Measurements from ENCODE around the gene GPC1. TPM values are rescaled to one million over a fixed set of nuclear protein-coding genes. Genes with fewer than 3 reads are reported as not detected.
A peak's percentile ranks its signal among the peaks of the same experiment; 100 is the strongest.
"Not testable (repeated sequence)": the region's sequence is repeated elsewhere in the genome, so short reads cannot be mapped to it uniquely, and the experiment has no call there.

Gene GPC1, protein sequence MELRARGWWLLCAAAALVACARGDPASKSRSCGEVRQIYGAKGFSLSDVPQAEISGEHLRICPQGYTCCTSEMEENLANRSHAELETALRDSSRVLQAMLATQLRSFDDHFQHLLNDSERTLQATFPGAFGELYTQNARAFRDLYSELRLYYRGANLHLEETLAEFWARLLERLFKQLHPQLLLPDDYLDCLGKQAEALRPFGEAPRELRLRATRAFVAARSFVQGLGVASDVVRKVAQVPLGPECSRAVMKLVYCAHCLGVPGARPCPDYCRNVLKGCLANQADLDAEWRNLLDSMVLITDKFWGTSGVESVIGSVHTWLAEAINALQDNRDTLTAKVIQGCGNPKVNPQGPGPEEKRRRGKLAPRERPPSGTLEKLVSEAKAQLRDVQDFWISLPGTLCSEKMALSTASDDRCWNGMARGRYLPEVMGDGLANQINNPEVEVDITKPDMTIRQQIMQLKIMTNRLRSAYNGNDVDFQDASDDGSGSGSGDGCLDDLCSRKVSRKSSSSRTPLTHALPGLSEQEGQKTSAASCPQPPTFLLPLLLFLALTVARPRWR
- total RNA-seq, result 100 to 1,000 TPM in 1 of 5 donors, 10 to 100 TPM in 4; 11.7 to 117 (median 28.8) TPM
- polyA plus RNA-seq, result 10 to 100 TPM in 2 of 3 donors, 1 to 10 TPM in 1; 6.3 to 40.1 (median 14.0) TPM
- long read RNA-seq, donor 1, transcript GPC1-201 (9 exons, 3,713 nt), result major isoform, 7 of 7 reads
- long read RNA-seq, donor 1, partial matches to known transcripts, result 0 of 7 reads
- long read RNA-seq, donor 1, other reads (novel, unspliced or antisense), result 0 of 7 reads
- long read RNA-seq, donor 2, partial matches to known transcripts, result 0 of 3 reads
- long read RNA-seq, donor 2, other reads (novel, unspliced or antisense), result 0 of 3 reads
- long read RNA-seq, donor 3, transcript GPC1-201 (9 exons, 3,713 nt), result major isoform, 5 of 5 reads
- long read RNA-seq, donor 3, partial matches to known transcripts, result 0 of 5 reads
- long read RNA-seq, donor 3, other reads (novel, unspliced or antisense), result 0 of 5 reads
- long read RNA-seq, donor 4, result 0 reads
- long read RNA-seq, donor 5, transcript GPC1-201 (9 exons, 3,713 nt), result major isoform, 8 of 23 reads
- long read RNA-seq, donor 5, partial matches to known transcripts, result 15 of 23 reads
- long read RNA-seq, donor 5, other reads (novel, unspliced or antisense), result 0 of 23 reads
- long read RNA-seq, donor 6, result 0 reads
- long read RNA-seq, donor 7, transcript GPC1-201 (9 exons, 3,713 nt), result major isoform, 7 of 7 reads
- long read RNA-seq, donor 7, partial matches to known transcripts, result 0 of 7 reads
- long read RNA-seq, donor 7, other reads (novel, unspliced or antisense), result 0 of 7 reads
- long read RNA-seq, donor 8, transcript GPC1-201 (9 exons, 3,713 nt), result major isoform, 7 of 21 reads
- long read RNA-seq, donor 8, partial matches to known transcripts, result 14 of 21 reads
- long read RNA-seq, donor 8, other reads (novel, unspliced or antisense), result 0 of 21 reads
- long read RNA-seq, donor 9, partial matches to known transcripts, result 0 of 1 reads
- long read RNA-seq, donor 9, other reads (novel, unspliced or antisense), result 0 of 1 reads
- long read RNA-seq, donor 10, partial matches to known transcripts, result 0 of 3 reads
- long read RNA-seq, donor 10, other reads (novel, unspliced or antisense), result 0 of 3 reads

DNA sequence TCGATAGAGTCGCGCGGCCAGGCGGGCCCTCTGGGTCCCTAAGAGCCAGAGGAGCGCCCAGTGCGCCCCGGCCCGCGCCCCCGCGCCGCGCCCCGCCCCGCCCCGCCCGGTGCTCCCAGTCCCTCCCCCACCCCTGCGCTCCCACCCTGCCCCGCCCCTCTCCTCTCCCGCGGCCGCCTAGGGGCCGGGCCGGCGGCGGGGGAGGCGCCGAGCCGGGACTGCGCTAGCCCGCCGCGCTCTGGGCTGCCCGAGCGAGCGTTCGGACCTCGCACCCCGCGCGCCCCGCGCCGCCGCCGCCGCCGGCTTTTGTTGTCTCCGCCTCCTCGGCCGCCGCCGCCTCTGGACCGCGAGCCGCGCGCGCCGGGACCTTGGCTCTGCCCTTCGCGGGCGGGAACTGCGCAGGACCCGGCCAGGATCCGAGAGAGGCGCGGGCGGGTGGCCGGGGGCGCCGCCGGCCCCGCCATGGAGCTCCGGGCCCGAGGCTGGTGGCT is at the start of gene GPC1:
Gene GPC1 (plus strand): TSS at position 207 of the 491 bp plus-strand sequence. CDS start 256 bp downstream, at position 463.
- peak within 1 kb of the TSS; percentile 68 to 83 (median 72) for H3K4me3 ChIP-seq
- H3K36me3 ChIP-seq, result no peaks in the 10 kb centered on the region
- peak; percentile 74 to 93 for DNase-seq
- no peaks in the 10 kb centered on the region for H3K9me3 ChIP-seq
- 0 to 3% (median 0%) methylated on average over 8 to 72 of the region's 77 CpGs for WGBS, 5 donors
- H3K27ac ChIP-seq, result peak within 1 kb of the TSS; percentile 83 to 97 (median 89)
- H3K27me3 ChIP-seq, result peaks cover 0 to 57% (median 19%) of the 10 kb centered on the region in 3 donors
- intact Hi-C loops (cut with DNase I; ENCODE audit: low total_unique reads), result loop anchor here (5.0 kb wide), 1 partner anchor 203 kb away; no protein-coding TSS in a partner anchor
- TF ChIP-seq POLR2AphosphoS5 (IDR thresholded peaks at IDR 0.05), result no peak
- TF ChIP-seq, protein P1, sequence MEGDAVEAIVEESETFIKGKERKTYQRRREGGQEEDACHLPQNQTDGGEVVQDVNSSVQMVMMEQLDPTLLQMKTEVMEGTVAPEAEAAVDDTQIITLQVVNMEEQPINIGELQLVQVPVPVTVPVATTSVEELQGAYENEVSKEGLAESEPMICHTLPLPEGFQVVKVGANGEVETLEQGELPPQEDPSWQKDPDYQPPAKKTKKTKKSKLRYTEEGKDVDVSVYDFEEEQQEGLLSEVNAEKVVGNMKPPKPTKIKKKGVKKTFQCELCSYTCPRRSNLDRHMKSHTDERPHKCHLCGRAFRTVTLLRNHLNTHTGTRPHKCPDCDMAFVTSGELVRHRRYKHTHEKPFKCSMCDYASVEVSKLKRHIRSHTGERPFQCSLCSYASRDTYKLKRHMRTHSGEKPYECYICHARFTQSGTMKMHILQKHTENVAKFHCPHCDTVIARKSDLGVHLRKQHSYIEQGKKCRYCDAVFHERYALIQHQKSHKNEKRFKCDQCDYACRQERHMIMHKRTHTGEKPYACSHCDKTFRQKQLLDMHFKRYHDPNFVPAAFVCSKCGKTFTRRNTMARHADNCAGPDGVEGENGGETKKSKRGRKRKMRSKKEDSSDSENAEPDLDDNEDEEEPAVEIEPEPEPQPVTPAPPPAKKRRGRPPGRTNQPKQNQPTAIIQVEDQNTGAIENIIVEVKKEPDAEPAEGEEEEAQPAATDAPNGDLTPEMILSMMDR (IDR thresholded peaks at IDR 0.05), result no peak
- no peak for TF ChIP-seq EP300 (IDR thresholded peaks at IDR 0.05)
- TF ChIP-seq POLR2A (IDR thresholded peaks at IDR 0.05), result no peak
- H3K4me1 ChIP-seq, result peaks cover 35 to 43% (median 38%) of the 10 kb centered on the region in 4 donors

GRCh38 chr2:240386326-240386725 is 49.1 kb upstream of the GPC1 start:
- no peaks in the 10 kb centered on the region for H3K9me3 ChIP-seq
- H3K27me3 ChIP-seq, result peaks cover 0 to 13% (median 0%) of the 10 kb centered on the region in 3 donors
- peaks cover 0 to 8% (median 2%) of the 10 kb centered on the region in 4 donors for H3K4me1 ChIP-seq
- no peak overlapping the region for H3K4me3 ChIP-seq
- H3K27ac ChIP-seq, result no peak overlapping the region
- 86 to 95% (median 90%) methylated on average over 8 to 12 of the region's 12 CpGs for WGBS, 5 donors
- TF ChIP-seq EP300 (IDR thresholded peaks at IDR 0.05) (no peak), POLR2A (IDR thresholded peaks at IDR 0.05) (no peak), POLR2AphosphoS5 (IDR thresholded peaks at IDR 0.05) (no peak)
- TF ChIP-seq, protein P1 (IDR thresholded peaks at IDR 0.05), result no peak
- no peaks in the 10 kb centered on the region for H3K36me3 ChIP-seq
- peak in 1 of 2 donors; percentile 45 for DNase-seq
- intact Hi-C loops (cut with DNase I; ENCODE audit: low total_unique reads), result no loop called here

GRCh38 chr2:240386743-240387142 is 48.7 kb upstream of the GPC1 start:
- intact Hi-C loops (cut with DNase I; ENCODE audit: low total_unique reads); H3K36me3 ChIP-seq; H3K9me3 ChIP-seq: not testable (repeated sequence)

GRCh38 chr2:240387325-240387668 is 48.2 kb upstream of the GPC1 start:
- 68 to 80% (median 75%) methylated on average over 9 of the region's 9 CpGs for WGBS, 5 donors

More at GRCh38 chr2:240386743-240387142, 48.7 kb upstream of the GPC1 start:
- H3K27me3 ChIP-seq, result peaks cover 0 to 13% (median 0%) of the 10 kb centered on the region in 3 donors
- not testable (repeated sequence) for H3K4me3 ChIP-seq, H3K27ac ChIP-seq, H3K4me1 ChIP-seq, DNase-seq
- 83 to 92% (median 85%) methylated on average over 4 of the region's 4 CpGs for WGBS, 5 donors

More at GRCh38 chr2:240387325-240387668, 48.2 kb upstream of the GPC1 start:
- intact Hi-C loops (cut with DNase I; ENCODE audit: low total_unique reads), result no loop called here
- no peak for DNase-seq
- TF ChIP-seq, protein P1 (IDR thresholded peaks at IDR 0.05), result no peak
- Histone ChIP-seq H3K27ac (no peak overlapping the region), H3K36me3 (no peaks in the 10 kb centered on the region), H3K4me3 (no peak overlapping the region), H3K9me3 (no peaks in the 10 kb centered on the region), H3K27me3 (peaks cover 0 to 13% (median 0%) of the 10 kb centered on the region in 3 donors), H3K4me1 (peaks cover 0 to 8% (median 2%) of the 10 kb centered on the region in 4 donors)
